ENCODE results near the gene IL11.

DNA sequence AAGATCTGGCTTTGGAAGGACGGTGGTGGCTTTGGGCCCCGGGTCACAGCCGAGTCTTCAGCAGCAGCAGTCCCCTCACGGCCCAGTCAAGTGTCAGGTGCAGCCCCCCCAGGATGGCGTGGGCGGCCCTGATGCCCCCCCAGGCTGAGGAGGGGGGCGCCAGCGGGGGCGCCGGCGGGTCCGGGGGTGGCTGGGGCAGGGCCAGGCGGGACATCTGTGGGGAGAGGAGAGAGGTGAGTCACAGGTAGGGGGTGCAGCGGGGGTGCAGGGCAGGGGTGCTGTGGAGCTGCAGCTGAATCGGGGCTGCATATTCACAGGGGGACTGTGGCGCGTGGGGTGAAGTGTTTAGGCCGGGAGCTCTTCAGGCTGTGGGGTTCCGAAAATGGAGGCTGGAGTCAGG, 4.3 kb downstream of the IL11 start:
- TF ChIP-seq POLR2A (IDR thresholded peaks at IDR 0.05), result no peak
- TF ChIP-seq, protein P1, sequence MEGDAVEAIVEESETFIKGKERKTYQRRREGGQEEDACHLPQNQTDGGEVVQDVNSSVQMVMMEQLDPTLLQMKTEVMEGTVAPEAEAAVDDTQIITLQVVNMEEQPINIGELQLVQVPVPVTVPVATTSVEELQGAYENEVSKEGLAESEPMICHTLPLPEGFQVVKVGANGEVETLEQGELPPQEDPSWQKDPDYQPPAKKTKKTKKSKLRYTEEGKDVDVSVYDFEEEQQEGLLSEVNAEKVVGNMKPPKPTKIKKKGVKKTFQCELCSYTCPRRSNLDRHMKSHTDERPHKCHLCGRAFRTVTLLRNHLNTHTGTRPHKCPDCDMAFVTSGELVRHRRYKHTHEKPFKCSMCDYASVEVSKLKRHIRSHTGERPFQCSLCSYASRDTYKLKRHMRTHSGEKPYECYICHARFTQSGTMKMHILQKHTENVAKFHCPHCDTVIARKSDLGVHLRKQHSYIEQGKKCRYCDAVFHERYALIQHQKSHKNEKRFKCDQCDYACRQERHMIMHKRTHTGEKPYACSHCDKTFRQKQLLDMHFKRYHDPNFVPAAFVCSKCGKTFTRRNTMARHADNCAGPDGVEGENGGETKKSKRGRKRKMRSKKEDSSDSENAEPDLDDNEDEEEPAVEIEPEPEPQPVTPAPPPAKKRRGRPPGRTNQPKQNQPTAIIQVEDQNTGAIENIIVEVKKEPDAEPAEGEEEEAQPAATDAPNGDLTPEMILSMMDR (IDR thresholded peaks at IDR 0.05), result no peak
